ENCODE measurements around the gene HYAL1.

Gene HYAL1, protein sequence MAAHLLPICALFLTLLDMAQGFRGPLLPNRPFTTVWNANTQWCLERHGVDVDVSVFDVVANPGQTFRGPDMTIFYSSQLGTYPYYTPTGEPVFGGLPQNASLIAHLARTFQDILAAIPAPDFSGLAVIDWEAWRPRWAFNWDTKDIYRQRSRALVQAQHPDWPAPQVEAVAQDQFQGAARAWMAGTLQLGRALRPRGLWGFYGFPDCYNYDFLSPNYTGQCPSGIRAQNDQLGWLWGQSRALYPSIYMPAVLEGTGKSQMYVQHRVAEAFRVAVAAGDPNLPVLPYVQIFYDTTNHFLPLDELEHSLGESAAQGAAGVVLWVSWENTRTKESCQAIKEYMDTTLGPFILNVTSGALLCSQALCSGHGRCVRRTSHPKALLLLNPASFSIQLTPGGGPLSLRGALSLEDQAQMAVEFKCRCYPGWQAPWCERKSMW

GRCh38 chr3:50303013-50303815 lies at the start of gene HYAL1:
Gene HYAL1 (minus strand): TSS chr3:50303574. CDS start chr3:50302956, 618 bp downstream.
- DNase-seq, result no peak

DNA sequence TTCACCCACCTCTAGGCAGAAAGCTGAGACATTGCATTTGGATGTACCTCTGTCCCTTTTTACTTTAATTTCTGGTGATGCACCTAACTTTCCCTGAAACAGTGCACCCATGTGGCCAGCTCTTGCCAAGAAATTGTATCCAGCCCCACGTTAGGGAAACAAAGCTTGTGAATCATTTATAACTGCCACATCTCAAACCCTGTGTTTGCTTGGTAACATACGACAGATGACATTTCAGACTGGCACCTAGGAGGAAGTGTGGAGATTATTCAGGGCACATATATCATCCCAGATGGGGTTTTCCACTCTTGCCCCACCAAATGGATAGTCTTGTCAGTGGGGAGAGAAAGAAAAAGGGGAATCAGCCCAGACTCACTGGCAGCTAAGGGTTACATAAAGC lies 49.4 kb upstream of the HYAL1 start:
- no peak for DNase-seq

DNA sequence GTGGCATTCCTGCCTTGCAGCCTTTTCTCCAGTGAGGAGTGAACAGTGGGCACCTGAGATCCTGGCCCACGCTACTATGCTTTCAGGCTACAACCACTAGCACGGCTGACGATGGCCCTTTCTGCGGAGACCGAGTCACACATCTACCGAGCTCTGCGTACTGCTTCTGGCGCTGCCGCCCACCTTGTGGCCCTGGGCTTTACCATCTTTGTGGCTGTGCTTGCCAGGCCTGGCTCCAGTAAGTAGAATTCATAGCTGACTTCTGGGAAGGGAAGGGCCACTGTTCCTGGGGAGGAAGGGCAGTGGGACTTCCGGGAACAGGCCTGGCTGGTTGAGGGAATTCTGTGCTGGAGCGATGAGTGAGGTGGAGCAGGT lies 47.9 kb upstream of the HYAL1 start:
- DNase-seq, result no peak

GRCh38 chr3:50350527-50351322 lies 47.4 kb upstream of the HYAL1 start, which contains the start of the genes CYB561D2 and NPRL2:
Gene CYB561D2 (plus strand): TSS chr3:50350862. CDS start chr3:50351434, 572 bp downstream.
Gene NPRL2 (minus strand): TSS chr3:50350775. CDS start chr3:50350652, 123 bp downstream.
- peak; percentile 100 for DNase-seq

DNA sequence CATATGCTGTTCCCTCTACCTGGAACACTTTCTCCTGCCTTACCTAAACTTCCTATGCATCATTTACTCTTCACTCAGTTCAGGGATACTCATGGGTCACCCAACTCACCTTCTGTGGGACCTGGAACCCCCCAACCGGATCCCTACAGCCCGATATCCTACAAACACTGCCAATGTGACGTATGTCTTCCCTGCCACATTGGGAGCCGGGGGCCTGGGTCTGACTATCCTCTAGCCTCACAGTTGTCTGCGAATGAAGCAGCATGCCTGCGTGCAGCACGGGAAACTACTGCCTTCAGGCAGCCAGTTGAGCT lies 46.8 kb upstream of the HYAL1 start:
- DNase-seq, result no peak

GRCh38 chr3:50347187-50347813 lies 43.9 kb upstream of the HYAL1 start:
- DNase-seq, result peak; percentile 78

DNA sequence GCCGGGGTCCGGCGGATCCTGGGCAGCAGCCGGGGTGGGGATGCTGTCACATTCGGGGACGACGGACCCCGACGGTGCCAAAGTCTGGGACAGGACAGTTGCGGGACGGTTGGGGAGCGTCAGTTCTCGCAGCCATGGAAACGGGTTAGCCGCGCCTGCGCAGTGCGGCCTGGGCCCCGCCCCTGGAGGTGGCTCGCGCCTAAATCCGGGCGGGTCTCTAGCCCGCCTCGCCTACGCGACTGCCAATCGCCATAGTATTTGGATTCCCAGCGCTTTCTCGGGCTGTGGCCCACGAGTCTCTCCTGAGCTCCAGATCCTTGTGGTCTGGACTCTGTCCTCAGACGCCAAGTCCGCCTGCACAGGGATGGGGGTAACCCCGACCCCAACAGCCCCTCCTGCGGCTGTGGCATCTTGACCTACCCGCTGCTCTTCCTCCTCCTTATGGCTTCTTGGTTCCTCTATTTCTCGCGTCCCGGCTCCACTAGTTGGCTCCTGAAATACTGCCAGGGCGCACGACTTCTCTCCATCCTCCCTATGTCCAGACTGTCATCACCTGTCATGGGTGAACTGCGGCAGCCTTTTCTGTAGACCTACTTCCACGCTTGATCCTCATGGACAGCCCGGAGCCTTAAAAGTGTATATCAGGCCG lies 42.3 kb upstream of the HYAL1 start, which contains the start of gene ZMYND10:
ZMYND10 (minus strand) TSS at position 147 of the 649 bp plus-strand sequence. CDS start 153 bp downstream, outside the sequence.
- DNase-seq, result peak; percentile 74

DNA sequence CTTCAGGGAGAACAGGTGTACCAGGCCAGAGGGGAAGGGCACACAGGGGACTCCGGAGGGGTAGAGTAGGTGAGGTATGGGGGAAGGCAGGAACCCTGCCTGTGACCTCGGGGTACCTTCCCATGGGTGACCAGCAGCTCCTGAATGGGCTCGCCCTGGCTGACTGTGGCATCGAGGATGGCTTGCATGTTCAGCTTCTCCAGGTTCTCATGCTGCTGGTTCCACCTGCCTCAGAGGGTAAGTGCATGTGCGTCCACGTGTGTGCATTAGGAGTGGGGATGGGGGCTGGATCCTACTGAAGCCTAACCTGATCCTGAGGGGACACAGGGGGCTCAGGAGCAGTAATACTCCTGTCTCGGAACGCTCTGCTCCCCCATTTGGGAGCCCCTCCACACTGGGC lies 41.6 kb upstream of the HYAL1 start:
- no peak for DNase-seq

DNA sequence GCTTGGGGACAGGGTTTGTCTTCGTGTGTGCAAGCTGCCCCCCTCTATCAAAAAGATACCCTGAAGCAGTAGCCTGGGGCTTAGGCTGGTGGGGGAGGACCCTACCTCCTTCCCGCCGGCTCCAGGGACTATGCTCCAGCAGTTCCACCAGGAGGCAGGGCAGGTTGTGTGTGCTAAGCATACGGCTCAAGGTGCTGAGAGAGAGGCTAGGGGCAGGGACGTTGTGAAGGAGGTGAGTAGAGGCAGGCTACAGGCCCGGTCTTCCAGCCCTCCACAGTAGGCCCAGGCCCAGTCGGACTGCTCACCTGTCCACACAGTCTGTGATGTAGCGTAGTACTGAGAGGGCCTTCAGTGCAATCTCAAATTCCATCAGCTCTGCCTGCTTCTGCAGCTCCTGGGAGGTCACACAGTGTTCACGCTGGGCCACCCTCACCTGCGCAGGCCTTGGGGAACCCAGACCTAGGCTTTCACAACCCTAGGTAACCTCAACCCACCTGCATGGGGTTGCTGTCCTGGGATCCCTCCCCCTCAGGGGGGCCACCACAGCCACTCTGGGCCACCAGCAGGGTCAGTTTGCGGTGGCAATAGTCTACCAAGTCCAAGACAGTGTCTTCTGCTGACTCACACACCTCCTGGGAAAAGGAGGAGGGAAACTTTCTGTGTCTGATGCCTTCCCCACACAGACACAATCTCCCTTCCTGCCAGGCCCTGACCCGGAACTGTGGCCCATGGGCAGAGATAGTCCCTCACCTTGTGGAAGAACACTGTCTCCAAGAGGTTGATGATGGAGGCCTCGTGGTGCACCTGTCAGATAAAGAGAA lies 39.6 kb upstream of the HYAL1 start:
- DNase-seq, result no peak

DNA sequence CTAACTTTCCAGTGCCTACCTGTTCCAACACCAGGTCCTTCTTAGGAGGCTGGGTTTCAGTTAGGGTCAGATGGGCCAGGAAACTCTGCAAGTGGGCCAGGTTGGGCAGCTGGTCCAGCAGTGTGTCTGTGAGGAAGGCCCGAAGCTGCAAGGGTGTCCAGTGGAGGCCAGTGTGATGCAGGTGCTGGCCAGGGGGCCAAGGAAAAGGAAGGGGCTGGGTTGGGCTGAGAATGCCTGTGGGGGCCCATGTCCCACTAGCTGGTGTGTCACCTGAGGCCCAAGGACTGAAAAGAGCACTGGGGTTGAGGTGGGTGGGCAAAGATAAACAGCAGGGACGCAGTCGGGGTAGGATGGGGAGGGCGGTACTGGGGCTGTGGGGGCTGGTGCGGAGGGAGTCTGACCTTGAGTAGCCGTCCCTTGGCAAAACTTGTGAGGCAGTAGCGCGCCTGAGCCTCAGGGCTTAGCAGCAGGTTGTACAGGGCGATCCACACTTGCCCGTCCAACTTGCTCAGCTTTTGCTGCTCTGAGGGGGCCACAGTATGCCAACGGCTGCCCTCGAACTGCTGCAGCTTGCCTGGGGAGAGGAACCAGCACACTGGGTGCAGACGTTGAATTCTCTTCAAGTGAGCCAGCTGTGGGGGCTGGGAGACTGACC lies 38.7 kb upstream of the HYAL1 start:
- no peak for DNase-seq

DNA sequence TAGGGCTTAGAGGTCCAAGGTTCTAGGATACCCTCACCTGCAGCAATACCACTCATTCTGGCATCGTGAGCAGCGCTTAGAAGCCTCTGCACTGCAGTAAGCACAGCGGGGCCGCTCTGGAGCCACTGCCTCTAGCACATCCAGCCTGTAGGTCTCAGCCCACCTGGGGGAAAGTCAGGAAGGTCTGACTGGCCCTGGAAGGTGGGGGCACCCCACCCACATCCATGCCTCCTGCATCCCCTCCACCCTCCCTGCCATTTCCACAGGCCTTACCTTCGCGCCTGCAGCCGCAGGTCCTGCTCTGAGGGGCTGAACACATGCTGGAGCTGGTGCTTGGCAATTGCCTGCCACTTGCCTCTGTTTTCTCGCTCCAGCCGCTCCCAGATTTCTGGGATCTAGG lies 38.2 kb upstream of the HYAL1 start:
- no peak for DNase-seq

DNA sequence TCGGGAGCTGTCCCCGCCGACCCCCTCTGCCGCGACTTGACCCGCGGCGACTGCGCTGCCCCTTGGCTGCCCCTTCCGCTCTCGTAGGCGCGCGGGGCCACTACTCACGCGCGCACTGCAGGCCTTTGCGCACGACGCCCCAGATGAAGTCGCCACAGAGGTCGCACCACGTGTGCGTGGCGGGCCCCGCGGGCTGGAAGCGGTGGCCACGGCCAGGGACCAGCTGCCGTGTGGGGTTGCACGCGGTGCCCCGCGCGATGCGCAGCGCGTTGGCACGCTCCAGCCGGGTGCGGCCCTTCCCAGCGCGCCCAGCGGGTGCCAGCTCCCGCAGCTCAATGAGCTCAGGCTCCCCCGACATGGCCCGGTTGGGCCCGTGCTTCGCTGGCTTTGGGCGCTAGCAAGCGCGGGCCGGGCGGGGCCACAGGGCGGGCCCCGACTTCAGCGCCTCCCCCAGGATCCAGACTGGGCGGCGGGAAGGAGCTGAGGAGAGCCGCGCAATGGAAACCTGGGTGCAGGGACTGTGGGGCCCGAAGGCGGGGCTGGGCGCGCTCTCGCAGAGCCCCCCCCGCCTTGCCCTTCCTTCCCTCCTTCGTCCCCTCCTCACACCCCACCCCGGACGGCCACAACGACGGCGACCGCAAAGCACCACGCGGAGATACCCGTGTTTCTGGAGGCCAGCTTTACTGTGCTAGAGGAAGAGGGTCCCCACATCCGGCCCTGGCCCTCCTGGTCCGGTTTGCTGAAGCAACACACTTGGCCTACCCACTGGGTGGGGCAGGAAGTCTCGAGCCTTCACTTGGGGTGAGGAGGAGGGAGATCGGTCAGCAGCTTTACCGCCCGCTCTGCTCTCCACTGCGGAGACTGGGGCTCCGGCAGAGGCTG lies 37.3 kb upstream of the HYAL1 start, which contains the start of gene RASSF1:
RASSF1 (minus strand) TSS at position 389 of the 882 bp plus-strand sequence; CDS start at position 358, 31 bp downstream.
- peak; percentile 65 for DNase-seq

- no peak for DNase-seq
Measured at GRCh38 chr3:50340147-50340447, 36.7 kb upstream of the HYAL1 start.

DNA sequence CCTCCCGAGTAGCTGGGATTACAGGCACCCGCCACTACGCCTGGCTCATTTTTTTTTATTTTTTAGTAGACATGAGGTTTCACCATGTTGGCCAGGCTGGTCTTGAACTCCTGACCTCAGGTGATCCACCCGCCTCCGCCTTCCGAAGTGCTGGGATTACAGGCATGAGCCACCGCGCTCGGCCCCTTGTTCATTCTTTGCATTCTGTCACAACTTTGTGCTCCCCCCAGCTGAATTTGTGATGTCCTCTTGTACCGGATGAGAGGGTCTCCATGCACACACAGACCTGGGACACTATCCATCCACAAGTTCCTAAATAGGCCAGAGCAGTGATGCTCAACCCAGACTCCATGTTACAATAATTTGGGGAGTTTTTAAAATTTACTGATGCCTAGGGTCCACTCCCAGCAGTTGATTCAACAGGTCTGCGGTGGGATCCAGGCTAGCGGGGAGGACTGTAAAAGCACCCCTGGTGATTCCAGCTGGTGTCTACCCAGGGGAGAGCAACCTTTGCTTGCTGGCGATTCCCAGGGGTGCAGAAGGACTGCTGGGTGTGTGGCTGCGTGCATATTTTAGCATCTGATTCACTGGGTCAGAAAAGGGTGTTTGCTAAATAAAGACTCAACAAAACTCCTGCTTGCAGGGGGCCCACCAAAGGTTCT lies 36.2 kb upstream of the HYAL1 start:
- no peak for DNase-seq

- DNase-seq, result no peak
Measured at GRCh38 chr3:50338965-50339364, 35.6 kb upstream of the HYAL1 start.

GRCh38 chr3:50337175-50337861 lies 33.9 kb upstream of the HYAL1 start:
- peak; percentile 96 for DNase-seq

- no peak for DNase-seq
Measured at GRCh38 chr3:50336452-50337174, 33.2 kb upstream of the HYAL1 start.
